ENCODE measurements around the gene URM1.
A peak's percentile ranks its signal among the peaks of the same experiment; 100 is the strongest.

Gene URM1

GRCh38 chr9:128349772-128350171 lies 21.4 kb upstream of the URM1 start:
- DNase-seq: no peak

- no peak for DNase-seq
These were observed 15.7 kb upstream of the URM1 start for GRCh38 chr9:128355451-128355850.

GRCh38 chr9:128358090-128358489 lies 13.1 kb upstream of the URM1 start:
- no peak for DNase-seq

GRCh38 chr9:128358861-128359260 lies 12.3 kb upstream of the URM1 start:
- DNase-seq: no peak

- no peak for DNase-seq
These were observed 10.3 kb upstream of the URM1 start for GRCh38 chr9:128360826-128361225.

GRCh38 chr9:128361296-128361985 lies 9.7 kb upstream of the URM1 start:
- no peak for DNase-seq

- DNase-seq: peak; percentile 74
These were observed 9.1 kb upstream of the URM1 start for GRCh38 chr9:128361986-128362646.

GRCh38 chr9:128362774-128363173 lies 8.4 kb upstream of the URM1 start:
- DNase-seq: no peak

GRCh38 chr9:128365525-128365924 lies 5.6 kb upstream of the URM1 start:
- DNase-seq: no peak

GRCh38 chr9:128369024-128369706 lies 2.0 kb upstream of the URM1 start:
- no peak for DNase-seq

- no peak for DNase-seq
These were observed 815 bp upstream of the URM1 start for GRCh38 chr9:128370367-128370751.

- DNase-seq: no peak
These were observed 500 bp downstream of the URM1 start for GRCh38 chr9:128371630-128372117.

- peak; percentile 2 for DNase-seq
These were observed 1.0 kb downstream of the URM1 start for GRCh38 chr9:128372188-128372641.

GRCh38 chr9:128372784-128373183 lies 1.6 kb downstream of the URM1 start:
- DNase-seq: no peak

GRCh38 chr9:128374221-128374675 lies 3.1 kb downstream of the URM1 start:
- no peak for DNase-seq

GRCh38 chr9:128375865-128376264 lies 4.7 kb downstream of the URM1 start:
- no peak for DNase-seq

- DNase-seq: no peak
These were observed 11.1 kb downstream of the URM1 start for GRCh38 chr9:128382261-128382660.

GRCh38 chr9:128383007-128383753 lies 12.0 kb downstream of the URM1 start:
- DNase-seq: no peak

GRCh38 chr9:128383791-128384190 lies 12.6 kb downstream of the URM1 start:
- no peak for DNase-seq

GRCh38 chr9:128384801-128385495 lies 13.8 kb downstream of the URM1 start:
- DNase-seq: no peak

GRCh38 chr9:128385496-128386460 lies 14.6 kb downstream of the URM1 start:
- DNase-seq: no peak
